Adrenal gland (tissue), 19 donors: ENCODE data around the gene ZNF2. TPM values are rescaled to one million over a fixed set of nuclear protein-coding genes. Genes with fewer than 3 reads are reported as not detected.
A peak's percentile ranks its signal among the peaks of the same experiment; 100 is the strongest.

ENCODE experiments used
- DNase-seq, 7 donors: peaks; one replicate each; pipeline ENCODE4 v3.0.0-alpha.2; 2019 to 2020
- H3K27ac ChIP-seq, 5 donors: fragments of 200-600 bp; sonication (generic) in 4 of 5; 1 replicate in 3 of 5; 2 replicates in 2 of 5; pipeline versions ENCODE4 v1.5.1 to v1.8.0; 2016 to 2020; ENCODE audit warnings: mild to moderate bottlenecking in 1 of 5
- H3K27me3 ChIP-seq: fragments of 200-600 bp; 2 replicates; pipeline ENCODE4 v1.8.0; 2021
- H3K36me3 ChIP-seq, 2 donors: fragments of 200-600 bp; replicated peaks in 1 of 2; 1 replicate in 1 of 2; 2 replicates in 1 of 2; pipeline versions ENCODE4 v1.5.1 to v1.8.0; 2018 to 2022
- H3K4me1 ChIP-seq, 2 donors: fragments of 200-600 bp; replicated peaks in 1 of 2; 1 replicate in 1 of 2; 2 replicates in 1 of 2; pipeline versions ENCODE4 v1.5.1 to v1.8.0; 2018 to 2021
- H3K4me3 ChIP-seq, 4 donors: fragments of 200-600 bp; sonication (generic) in 3 of 4; one replicate each; pipeline ENCODE4 v1.5.1; 2016 to 2018
- H3K9me3 ChIP-seq, 3 donors: fragments of 200-600 bp; sonication (generic) in 1 of 3; replicated peaks in 1 of 3; 1 replicate in 2 of 3; 2 replicates in 1 of 3; pipeline versions ENCODE4 v1.5.1 to v1.8.0; 2016 to 2021
- POLR2A ChIP-seq, 2 donors: fragments of 450-650 bp; IDR thresholded peaks; one replicate each; pipeline ENCODE4 v1.6.1; 2017; ENCODE audit warnings: antibody characterized with exemption in 2 of 2, mild to moderate bottlenecking in 2 of 2, moderate library complexity in 1 of 2
- WGBS, 4 donors: extraction: QIAGEN DNeasy Blood & Tissue Kit in 2 of 4; methylation state at CpG; one replicate each; pipeline versions ENCODE4 v1.1.5 to v1.1.7; 2013 to 2017; 5-methylcytosine and 5-hydroxymethylcytosine counted together
- intact Hi-C, 2 donors: fragments of 100-400 bp; cut with DNase I; formaldehyde crosslinking; loops; one replicate each; pipeline versions ENCODE4 v1.14.1 to v1.15.0; 2022 to 2023
- long read RNA-seq, 10 donors: library from polyadenylated mRNA in 3 of 10; unstranded in 2 of 10; stranded (forward) in 1 of 10; transcript quantifications; one replicate each; pipeline ENCODE4 v2.0.0 and lab custom pipeline, GENCODE V29; 2021 to 2026
- polyA plus RNA-seq, 3 donors: library from polyadenylated mRNA; stranded (reverse); fragments of 200-250 nt in 2 of 3; fragments of 350-450 nt in 1 of 3; fragmentation: Illumina TruSeq in 1 of 3; extraction: RNeasy Lipid Tissue Mini Kit (QIAGEN cat#74804) in 1 of 3; gene quantifications; one replicate each; pipeline ENCODE4 v1.2.3, GENCODE V29; 2013 to 2014
- total RNA-seq, 9 donors: library from RNA; depleted of rRNA in 4 of 9; stranded (reverse); fragments of >200 nt in 4 of 9; fragments of 120-200 nt in 1 of 9; fragmentation: NEBNext Ultra II Directional in 1 of 9; extraction: Animal tissue kit (Norgen Biotek cat#: 25700) in 1 of 9; gene quantifications; one replicate each; pipeline versions ENCODE4 v1.1.0 to v1.2.4, GENCODE V29; 2013 to 2023
- TF ChIP-seq, protein P1 (sequence below), 6 experiments: fragments of 450-650 bp in 4 of 6; fragments of 200-600 bp in 2 of 6; sonication (generic) in 1 of 6; IDR thresholded peaks; 1 replicate in 5 of 6; 2 replicates in 1 of 6; pipeline versions ENCODE4 v1.5.1 to v1.8.0; 2016 to 2021; ENCODE audit warnings: antibody characterized with exemption in 6 of 6, mild to moderate bottlenecking in 2 of 6, moderate library complexity in 1 of 6
- donor health status: healthy with polysubstance abuse.
- donor health status: Bipolar disorder and iron deficiency.
- donor health status: DM: yes; HTN: yes; CAD: no.
- donor health status: DM: no; HTN: no; CAD: no.
- donor health status: DM: no; HTN: no; CAD: no.
- donor health status: DM: yes; HTN: yes; CAD: no.

The ZNF2 gene
- total RNA-seq (1 to 10 TPM; 1.8 to 9.3 (median 6.7) TPM), polyA plus RNA-seq (1 to 10 TPM; 2.1 to 5.8 (median 2.8) TPM)
- long read RNA-seq, donor 1, result 0 reads
- long read RNA-seq, donor 2, partial matches to known transcripts, result 0 of 1 reads
- long read RNA-seq, donor 2, other reads (novel, unspliced or antisense), result 0 of 1 reads
- long read RNA-seq, donor 3, partial matches to known transcripts, result 0 of 4 reads
- long read RNA-seq, donor 3, other reads (novel, unspliced or antisense), result 0 of 4 reads
- long read RNA-seq, donor 4, partial matches to known transcripts, result 0 of 4 reads
- long read RNA-seq, donor 4, other reads (novel, unspliced or antisense), result 1 of 4 reads
- long read RNA-seq, donor 5, transcript ZNF2-203 (5 exons, 2,601 nt), result major isoform, 7 of 10 reads
- long read RNA-seq, donor 5, partial matches to known transcripts, result 0 of 10 reads
- long read RNA-seq, donor 5, other reads (novel, unspliced or antisense), result 2 of 10 reads
- long read RNA-seq, donor 6, partial matches to known transcripts, result 1 of 3 reads
- long read RNA-seq, donor 6, other reads (novel, unspliced or antisense), result 1 of 3 reads
- long read RNA-seq, donor 7, result 0 reads
- long read RNA-seq, donor 8, result 0 reads
- long read RNA-seq, donor 9, result 0 reads
- long read RNA-seq, donor 10, result 0 reads

DNA sequence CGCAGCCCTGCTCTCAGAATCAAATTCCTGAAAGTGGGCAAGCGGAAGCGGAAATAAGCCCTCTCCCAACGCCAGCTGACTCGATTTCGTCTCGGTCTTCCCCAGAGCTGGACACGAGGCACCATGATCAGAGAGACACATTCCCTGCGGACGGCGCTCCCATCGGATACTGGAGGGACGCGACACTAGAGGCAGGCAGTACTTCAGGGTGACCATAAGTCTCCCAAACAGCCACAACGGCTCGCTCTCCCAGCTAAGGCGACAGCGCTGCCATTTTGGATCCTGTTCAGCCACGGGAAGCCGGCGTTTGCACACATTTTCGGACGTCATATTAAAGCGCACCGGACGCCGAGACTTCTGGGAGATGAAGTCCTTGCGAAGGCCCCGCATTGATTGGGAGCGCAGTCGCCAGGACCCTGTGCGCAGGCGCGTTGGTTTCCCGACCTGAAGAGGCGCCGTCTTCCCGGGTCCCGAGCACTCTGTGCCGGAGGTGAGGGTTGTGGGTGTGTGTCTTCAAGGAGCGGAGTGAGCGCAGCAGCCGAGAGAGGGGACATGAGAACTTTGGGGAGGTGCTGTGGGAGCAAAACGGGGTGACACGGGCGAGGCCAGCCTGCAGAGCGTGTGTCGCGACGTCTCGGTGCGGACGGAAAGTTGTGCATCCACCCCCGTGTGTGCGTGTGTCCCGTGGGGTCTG lies at the start of gene ZNF2:
Gene ZNF2, plus strand, starts transcription at position 439 of the 694 bp plus-strand sequence. CDS start 10,418 bp downstream, outside the sequence.
- TF ChIP-seq, protein P1, sequence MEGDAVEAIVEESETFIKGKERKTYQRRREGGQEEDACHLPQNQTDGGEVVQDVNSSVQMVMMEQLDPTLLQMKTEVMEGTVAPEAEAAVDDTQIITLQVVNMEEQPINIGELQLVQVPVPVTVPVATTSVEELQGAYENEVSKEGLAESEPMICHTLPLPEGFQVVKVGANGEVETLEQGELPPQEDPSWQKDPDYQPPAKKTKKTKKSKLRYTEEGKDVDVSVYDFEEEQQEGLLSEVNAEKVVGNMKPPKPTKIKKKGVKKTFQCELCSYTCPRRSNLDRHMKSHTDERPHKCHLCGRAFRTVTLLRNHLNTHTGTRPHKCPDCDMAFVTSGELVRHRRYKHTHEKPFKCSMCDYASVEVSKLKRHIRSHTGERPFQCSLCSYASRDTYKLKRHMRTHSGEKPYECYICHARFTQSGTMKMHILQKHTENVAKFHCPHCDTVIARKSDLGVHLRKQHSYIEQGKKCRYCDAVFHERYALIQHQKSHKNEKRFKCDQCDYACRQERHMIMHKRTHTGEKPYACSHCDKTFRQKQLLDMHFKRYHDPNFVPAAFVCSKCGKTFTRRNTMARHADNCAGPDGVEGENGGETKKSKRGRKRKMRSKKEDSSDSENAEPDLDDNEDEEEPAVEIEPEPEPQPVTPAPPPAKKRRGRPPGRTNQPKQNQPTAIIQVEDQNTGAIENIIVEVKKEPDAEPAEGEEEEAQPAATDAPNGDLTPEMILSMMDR (IDR thresholded peaks at IDR 0.05), result no peak
- TF ChIP-seq POLR2A (IDR thresholded peaks at IDR 0.05), result peak; percentile 54 to 69
- Histone ChIP-seq H3K27me3 (no peaks in the 10 kb centered on the region), H3K36me3 (no peaks in the 10 kb centered on the region), H3K9me3 (no peaks in the 10 kb centered on the region), H3K4me3 (peak within 1 kb of the TSS; percentile 50 to 96 (median 66)), H3K4me1 (peaks cover 12 to 17% of the 10 kb centered on the region in 2 donors), H3K27ac (peak within 1 kb of the TSS; percentile 81 to 96 (median 94))
- WGBS, 4 donors, result 0 to 1% (median 0%) methylated on average over 11 to 56 of the region's 56 CpGs
- intact Hi-C loops, result no loop called here
- peak; percentile 98 to 99 (median 99) for DNase-seq

DNA sequence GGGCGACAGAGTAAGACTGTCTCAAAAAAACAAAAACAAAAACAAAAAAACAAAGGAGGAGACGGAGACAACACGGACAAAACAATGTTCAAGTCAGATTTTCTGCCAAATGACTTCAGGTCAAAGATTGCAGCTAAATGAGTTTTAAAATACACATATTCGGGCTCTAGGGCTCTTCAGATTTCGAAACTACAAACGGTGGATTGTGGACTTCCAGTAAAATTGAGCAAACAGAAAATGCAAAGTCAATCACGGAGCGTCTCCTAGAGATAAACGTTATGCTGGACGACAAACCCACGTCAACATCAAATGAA lies 44.6 kb upstream of the ZNF2 start:
- Histone ChIP-seq H3K27me3 (no peaks in the 10 kb centered on the region), H3K36me3 (peaks cover 0 to 10% of the 10 kb centered on the region in 2 donors), H3K4me3 (peak overlapping the region; percentile 51 to 97 (median 96)), H3K9me3 (no peaks in the 10 kb centered on the region), H3K4me1 (peaks cover 8 to 27% of the 10 kb centered on the region in 2 donors), H3K27ac (peak overlapping the region; percentile 57 to 99 (median 95))
- intact Hi-C loops, result loop anchor here in 1 of 2 donors (5.0 kb wide), 1 partner anchor 36 kb away; the partner anchor contains the start of gene ZNF514
- 1 to 2% (median 2%) methylated on average over 11 of the region's 11 CpGs for WGBS, 4 donors
- no peak for DNase-seq
- TF ChIP-seq, protein P1 (IDR thresholded peaks at IDR 0.05), result no peak
- TF ChIP-seq POLR2A (IDR thresholded peaks at IDR 0.05), result no peak

DNA sequence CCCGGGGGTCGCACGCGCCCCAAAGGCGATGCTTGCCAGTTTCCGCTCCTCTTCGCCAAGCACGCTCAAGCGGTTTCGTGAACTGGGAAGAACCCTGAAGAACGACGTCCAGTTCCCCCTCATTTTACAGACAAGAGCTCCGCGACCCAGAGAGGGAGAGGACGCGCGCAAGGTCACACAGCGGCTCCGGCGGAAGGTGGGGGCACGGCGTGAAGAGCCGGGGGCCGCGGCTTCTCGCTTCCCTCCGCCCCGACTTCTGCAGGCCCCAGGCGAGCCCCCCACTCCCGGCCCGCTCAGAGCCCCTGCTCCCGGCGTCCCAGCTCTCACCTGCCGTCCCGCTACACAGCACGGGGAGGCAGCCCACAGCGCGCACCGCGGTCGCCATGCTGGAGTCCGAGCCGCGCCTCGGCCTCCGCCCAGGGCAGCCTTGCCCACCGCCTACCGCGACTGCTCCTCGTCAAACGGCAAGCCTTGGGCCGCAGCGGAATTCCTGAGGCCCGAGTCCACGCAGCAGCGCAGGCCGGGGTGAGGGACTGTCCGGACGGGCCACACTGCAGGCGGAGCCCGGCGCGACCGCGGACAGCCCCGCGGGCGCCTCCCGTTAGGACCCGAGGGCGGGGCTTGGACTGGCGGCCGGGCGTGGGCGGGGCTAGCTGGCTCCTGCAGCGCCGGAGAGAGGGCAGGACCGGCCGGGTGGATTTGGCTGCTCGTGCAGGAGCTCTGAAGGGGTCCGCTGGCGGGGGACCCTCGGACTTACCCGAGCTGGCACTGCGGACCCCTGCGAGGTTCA lies 44.0 kb upstream of the ZNF2 start, which contains the start of gene MRPS5:
Gene MRPS5, minus strand, starts transcription at position 402 of the 790 bp plus-strand sequence. Its CDS starts 17 bp downstream, at position 385.
- WGBS, 4 donors, result 0 to 3% (median 0%) methylated on average over 19 to 86 of the region's 86 CpGs
- Histone ChIP-seq H3K9me3 (no peaks in the 10 kb centered on the region), H3K27me3 (no peaks in the 10 kb centered on the region), H3K36me3 (peaks cover 0 to 6% of the 10 kb centered on the region in 2 donors), H3K27ac (peak within 1 kb of the TSS; percentile 57 to 99 (median 95)), H3K4me1 (peaks cover 8 to 27% of the 10 kb centered on the region in 2 donors), H3K4me3 (peak within 1 kb of the TSS; percentile 51 to 97 (median 96))
- DNase-seq, result peak; percentile 73 to 89 (median 85)
- intact Hi-C loops, result loop anchor here in 1 of 2 donors (5.0 kb wide), 1 partner anchor 36 kb away; the partner anchor contains the start of gene ZNF514
- TF ChIP-seq POLR2A (IDR thresholded peaks at IDR 0.05), result peak; percentile 42 to 75
- TF ChIP-seq, protein P1 (IDR thresholded peaks at IDR 0.05), result peak in 1 of 6 experiments; percentile 13
